Stimulated activated CD8-positive, alpha-beta memory T cell treated with anti-CD3 and anti-CD28 coated beads, Interleukin-15, amount 100 ng/mL, for 48 hours (primary cell): Measurements from ENCODE around the gene HDAC9.

ENCODE experiments used
- DNase-seq, 2 donors: peaks; one replicate each; pipeline ENCODE4 v3.0.0-alpha.2; 2020; ENCODE audit warnings: low read depth in 2 of 2

The HDAC9 gene

GRCh38 chr7:18659746-18660145 is 164.2 kb downstream of the HDAC9 start:
- no peak for DNase-seq

- DNase-seq = no peak
Measured at GRCh38 chr7:18663321-18663720, 167.8 kb downstream of the HDAC9 start.

GRCh38 chr7:18666107-18666728 is 170.7 kb downstream of the HDAC9 start:
- DNase-seq = peak; percentile 21 to 45

GRCh38 chr7:18667466-18667865 is 171.9 kb downstream of the HDAC9 start:
- no peak for DNase-seq

GRCh38 chr7:18671176-18671575 is 175.6 kb downstream of the HDAC9 start:
- DNase-seq = no peak

GRCh38 chr7:18675579-18675978 is 180.0 kb downstream of the HDAC9 start:
- DNase-seq = no peak

GRCh38 chr7:18679261-18679660 is 183.7 kb downstream of the HDAC9 start:
- DNase-seq = no peak

GRCh38 chr7:18680576-18680975 is 185.0 kb downstream of the HDAC9 start:
- DNase-seq = no peak

- DNase-seq = no peak
Measured at GRCh38 chr7:18684916-18685315, 189.4 kb downstream of the HDAC9 start.

GRCh38 chr7:18685971-18686370 is 190.4 kb downstream of the HDAC9 start:
- no peak for DNase-seq

GRCh38 chr7:18689551-18689950 is 194.0 kb downstream of the HDAC9 start:
- DNase-seq = no peak

GRCh38 chr7:18693406-18693805 is 197.9 kb downstream of the HDAC9 start:
- DNase-seq = no peak

GRCh38 chr7:18693816-18694215 is 198.3 kb downstream of the HDAC9 start:
- no peak for DNase-seq

GRCh38 chr7:18694484-18694883 is 198.9 kb downstream of the HDAC9 start:
- no peak for DNase-seq

GRCh38 chr7:18694911-18695310 is 199.4 kb downstream of the HDAC9 start:
- DNase-seq = no peak

GRCh38 chr7:18698258-18698734 is 202.7 kb downstream of the HDAC9 start:
- no peak for DNase-seq

GRCh38 chr7:18700147-18700546 is 204.6 kb downstream of the HDAC9 start:
- no peak for DNase-seq

GRCh38 chr7:18702071-18702829 is 206.7 kb downstream of the HDAC9 start:
- DNase-seq = no peak

- no peak for DNase-seq
Measured at GRCh38 chr7:18703685-18704084, 208.1 kb downstream of the HDAC9 start.

GRCh38 chr7:18706670-18707069 is 211.1 kb downstream of the HDAC9 start:
- no peak for DNase-seq

- no peak for DNase-seq
Measured at GRCh38 chr7:18708204-18708603, 212.7 kb downstream of the HDAC9 start.

GRCh38 chr7:18715988-18716387 is 220.4 kb downstream of the HDAC9 start:
- no peak for DNase-seq

- no peak for DNase-seq
Measured at GRCh38 chr7:18721429-18721828, 225.9 kb downstream of the HDAC9 start.
